LNCAP (cell line): Measurements from ENCODE around the gene INPP4A.

Experiments
- TF ChIP-seq, protein P1 (sequence below): fragments of 450-650 bp; IDR thresholded peaks from 2 replicates; pipeline ENCODE4 v1.5.1; 2017; ENCODE audit warnings: mild to moderate bottlenecking

Gene INPP4A

DNA sequence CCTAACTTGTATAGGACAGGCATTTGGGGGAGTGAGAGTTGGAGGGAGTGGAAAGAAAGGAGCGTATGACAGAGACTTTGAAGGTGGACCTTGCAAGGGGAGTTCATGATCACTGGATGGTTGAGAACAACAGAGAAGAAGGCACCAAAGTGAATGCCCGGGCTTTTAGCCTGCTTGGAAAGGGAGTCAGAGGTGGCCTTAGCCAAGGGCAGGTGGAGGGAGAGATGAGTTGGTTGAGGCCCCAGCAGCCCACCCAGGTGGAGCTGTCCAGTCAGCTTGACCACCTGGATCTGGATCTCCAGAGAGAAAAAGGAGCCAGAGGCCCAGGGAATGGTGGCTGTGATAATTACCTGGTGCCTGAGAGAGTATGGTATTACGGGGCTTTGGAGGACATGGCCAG lies 90.1 kb downstream of the INPP4A start:
- TF ChIP-seq, protein P1, sequence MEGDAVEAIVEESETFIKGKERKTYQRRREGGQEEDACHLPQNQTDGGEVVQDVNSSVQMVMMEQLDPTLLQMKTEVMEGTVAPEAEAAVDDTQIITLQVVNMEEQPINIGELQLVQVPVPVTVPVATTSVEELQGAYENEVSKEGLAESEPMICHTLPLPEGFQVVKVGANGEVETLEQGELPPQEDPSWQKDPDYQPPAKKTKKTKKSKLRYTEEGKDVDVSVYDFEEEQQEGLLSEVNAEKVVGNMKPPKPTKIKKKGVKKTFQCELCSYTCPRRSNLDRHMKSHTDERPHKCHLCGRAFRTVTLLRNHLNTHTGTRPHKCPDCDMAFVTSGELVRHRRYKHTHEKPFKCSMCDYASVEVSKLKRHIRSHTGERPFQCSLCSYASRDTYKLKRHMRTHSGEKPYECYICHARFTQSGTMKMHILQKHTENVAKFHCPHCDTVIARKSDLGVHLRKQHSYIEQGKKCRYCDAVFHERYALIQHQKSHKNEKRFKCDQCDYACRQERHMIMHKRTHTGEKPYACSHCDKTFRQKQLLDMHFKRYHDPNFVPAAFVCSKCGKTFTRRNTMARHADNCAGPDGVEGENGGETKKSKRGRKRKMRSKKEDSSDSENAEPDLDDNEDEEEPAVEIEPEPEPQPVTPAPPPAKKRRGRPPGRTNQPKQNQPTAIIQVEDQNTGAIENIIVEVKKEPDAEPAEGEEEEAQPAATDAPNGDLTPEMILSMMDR: no peak

DNA sequence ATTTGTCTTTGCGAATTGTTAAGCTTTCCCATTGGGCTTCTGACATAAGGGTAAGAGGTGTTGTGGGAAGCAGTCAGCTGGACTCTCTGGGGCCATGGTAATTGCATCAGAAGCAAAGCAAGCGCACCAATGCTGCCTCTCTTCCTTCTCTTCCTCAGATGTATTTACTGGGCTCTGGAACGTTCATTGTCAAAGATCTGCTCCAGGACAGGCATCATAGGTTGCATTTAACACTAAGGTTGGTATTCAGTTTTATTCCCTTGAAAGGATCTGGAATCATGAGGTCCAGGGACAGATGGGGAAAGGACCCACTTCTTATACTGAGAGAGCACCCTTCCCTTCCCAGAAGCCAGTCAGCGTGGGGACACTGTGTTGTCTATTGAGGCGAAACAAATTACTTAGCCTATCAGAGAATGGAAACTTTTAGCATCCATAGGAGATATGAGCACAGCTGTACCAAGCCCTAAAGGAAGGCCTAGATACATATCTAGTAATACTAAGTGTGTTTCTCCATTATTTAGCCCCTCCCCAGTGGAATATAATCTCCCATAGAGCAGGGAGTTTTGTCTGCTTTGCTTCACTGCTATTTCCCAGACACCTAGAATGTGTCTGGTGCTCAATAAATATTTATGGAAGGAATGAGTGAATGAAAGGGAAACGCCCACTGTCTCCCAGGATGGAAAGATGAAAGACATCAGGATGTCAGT lies 91.5 kb downstream of the INPP4A start:
- TF ChIP-seq, protein P1: no peak

DNA sequence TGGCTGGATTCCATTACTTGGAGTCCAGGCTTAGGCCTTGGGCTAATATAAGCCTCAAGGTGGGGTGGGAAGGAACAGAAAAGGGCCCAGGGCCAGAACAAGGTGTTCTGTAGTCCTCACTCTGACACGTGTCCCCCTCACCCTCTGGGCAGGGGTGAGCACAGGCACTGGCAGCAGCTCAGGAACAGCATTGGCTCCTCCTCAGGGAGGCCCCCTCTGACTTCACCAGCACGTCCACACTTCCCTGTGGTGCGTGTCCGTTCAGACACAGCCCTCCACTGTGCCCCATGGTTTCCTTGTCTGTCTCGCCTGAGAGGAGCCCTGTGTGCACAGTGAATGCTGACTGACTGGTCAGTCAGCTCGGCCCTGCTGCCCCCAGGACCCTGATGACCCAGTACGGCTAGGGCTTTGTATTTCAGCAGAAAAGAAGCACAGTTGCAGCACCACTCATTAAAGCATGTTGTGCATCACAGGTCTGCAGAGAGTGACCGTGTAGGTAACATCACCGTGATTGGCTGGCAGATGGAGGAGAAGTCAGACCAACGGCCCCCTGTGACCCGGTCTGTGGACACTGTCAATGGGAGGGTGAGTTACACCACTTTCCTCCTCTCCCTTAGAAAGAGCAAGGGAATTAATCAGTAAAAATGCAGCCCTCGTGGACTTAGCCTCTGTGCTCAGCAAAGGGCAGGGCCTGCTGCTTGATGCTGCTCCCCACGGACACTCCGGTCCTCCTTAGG lies 92.9 kb downstream of the INPP4A start:
- TF ChIP-seq, protein P1: no peak

DNA sequence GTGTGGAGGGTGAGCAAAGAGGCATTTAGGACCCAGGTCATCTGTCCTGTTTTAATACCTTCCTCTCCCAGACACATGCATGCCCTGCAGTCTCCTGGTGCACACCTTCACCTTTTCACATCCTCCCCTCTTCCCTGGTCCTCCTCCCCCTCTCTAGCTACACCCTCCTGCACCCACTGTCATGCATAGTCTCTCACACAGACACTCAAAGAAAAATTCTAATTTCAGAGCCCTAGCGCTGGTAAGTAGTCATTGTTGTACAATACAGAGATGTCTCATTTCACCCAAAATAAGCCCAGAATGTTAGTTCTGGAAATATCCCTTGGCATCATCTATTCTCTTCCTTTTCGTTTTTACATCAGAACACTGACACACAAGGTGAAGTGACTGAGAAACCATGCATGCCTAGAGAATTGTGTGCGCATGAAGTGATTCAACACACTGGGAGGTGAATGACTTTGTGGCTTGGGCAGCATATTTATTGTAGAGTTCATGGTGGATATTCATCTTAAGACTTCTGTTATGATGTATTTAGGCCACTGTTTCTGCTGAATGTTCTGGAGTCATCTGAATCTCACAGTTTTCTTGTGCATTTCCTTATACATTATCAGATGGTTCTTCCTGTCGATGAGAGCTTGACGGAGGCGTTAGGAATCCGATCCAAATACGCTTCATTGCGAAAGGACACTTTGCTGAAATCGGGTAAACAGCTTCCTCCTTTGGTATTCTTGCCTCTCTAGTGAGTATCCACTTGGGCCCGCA lies 93.8 kb downstream of the INPP4A start:
- TF ChIP-seq, protein P1: no peak

DNA sequence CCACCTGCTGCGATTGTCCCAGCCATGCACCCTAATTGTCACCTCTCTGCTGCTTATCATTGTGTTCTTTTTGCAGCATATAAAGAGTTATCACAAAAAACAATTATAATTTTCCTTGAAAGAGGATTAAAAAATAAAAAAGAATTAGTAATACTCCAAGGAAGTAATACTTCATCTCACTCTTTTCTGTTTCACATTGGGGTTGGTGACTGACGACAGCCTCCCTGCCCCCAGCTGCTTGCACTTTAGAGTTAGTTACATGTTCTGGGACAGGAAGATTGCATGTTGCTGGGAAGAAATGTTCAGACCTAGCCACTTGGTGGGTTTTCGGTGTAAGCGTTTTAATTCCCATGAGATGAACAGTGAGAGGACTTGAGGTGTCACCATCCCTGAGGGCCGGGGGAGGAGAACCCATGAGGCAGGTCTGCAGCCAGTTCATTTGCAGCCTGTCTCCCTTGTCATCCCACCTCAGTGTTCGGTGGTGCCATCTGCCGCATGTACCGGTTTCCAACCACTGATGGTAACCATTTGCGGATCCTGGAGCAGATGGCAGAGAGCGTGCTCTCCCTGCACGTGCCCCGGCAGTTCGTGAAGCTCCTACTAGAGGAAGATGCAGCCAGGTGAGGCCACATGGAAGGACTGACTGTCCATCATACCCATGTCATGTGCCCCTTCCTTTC lies 94.5 kb downstream of the INPP4A start:
- TF ChIP-seq, protein P1: no peak

DNA sequence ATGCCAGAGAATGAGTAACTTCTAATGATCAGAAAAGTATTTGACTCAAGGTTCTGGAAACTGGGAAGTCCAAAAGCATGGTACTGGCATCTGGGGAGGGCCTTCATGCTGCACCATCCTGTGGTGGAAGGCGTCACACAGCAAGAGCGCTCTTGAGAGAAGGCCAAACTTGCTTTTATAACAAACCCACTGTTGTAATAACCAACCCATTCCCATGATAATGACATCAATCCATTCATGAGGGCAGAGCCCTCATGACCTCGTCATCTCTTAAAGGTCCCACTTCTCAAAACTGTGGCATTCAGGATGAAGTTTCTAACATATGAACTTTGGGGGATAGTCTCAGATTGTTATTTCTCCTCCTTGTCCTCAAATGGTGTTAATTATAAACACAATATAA lies 95.9 kb downstream of the INPP4A start:
- TF ChIP-seq, protein P1: no peak

DNA sequence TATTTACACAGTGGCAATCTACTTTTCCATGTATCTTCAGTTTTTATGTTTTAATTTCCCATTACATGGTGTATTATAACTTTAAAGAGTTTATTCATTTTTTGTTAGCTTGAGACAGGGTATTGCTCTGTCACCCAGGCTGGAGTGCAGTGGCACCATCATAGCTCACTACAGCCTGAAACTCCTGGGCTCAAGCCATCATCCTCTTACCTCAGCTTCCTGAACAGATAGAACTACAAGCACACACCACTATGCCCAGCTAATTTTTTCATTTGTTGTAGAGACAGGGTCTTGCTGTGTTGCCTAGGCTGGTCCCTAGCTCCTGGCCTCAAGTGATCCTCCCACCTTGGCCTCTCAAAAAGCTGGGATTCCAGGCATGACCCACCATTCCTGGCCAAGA lies 96.8 kb downstream of the INPP4A start:
- TF ChIP-seq, protein P1: no peak
